Mammary epithelial cell (primary cell): ENCODE measurements around the gene MACROH2A1.

Source experiments
- EZH2 ChIP-seq: IDR thresholded peaks from 2 replicates; pipeline ENCODE4 v1.6.1; 2012; ENCODE audit warnings: low read length, inconsistent platforms, borderline replicate concordance
- TF ChIP-seq, protein P1 (sequence below), 2 donors: IDR thresholded peaks in 1 of 2; conservative IDR thresholded peaks in 1 of 2; 2 replicates each; pipeline ENCODE4 v1.5.1; 2011 to 2012; ENCODE audit warnings: inconsistent platforms in 2 of 2, low read length in 2 of 2, mild to moderate bottlenecking in 2 of 2, control low read depth in 1 of 2, low read depth in 1 of 2; ENCODE audit not compliant: insufficient read depth in 1 of 2; ENCODE audit errors: extremely low read depth in 1 of 2

DNA sequence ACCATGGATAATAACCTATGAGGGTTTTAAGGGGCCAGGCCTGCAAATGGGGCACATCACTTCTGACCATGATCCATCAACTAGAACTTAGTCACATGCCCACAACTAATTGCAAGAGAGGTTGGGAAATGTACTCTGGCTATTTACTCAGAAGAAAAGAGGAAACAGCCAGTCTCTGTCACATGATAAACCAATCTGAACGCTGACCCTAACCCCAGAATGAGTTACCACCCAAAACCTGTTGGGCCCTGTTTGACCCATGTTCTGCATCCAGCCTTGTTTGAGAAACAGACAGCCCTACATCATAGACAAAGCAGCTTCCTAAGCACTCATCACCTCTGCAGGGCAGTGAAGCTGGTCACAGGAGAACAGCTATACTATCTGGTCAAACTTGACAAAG is 5.8 kb downstream of the MACROH2A1 start:
- TF ChIP-seq, protein P1, sequence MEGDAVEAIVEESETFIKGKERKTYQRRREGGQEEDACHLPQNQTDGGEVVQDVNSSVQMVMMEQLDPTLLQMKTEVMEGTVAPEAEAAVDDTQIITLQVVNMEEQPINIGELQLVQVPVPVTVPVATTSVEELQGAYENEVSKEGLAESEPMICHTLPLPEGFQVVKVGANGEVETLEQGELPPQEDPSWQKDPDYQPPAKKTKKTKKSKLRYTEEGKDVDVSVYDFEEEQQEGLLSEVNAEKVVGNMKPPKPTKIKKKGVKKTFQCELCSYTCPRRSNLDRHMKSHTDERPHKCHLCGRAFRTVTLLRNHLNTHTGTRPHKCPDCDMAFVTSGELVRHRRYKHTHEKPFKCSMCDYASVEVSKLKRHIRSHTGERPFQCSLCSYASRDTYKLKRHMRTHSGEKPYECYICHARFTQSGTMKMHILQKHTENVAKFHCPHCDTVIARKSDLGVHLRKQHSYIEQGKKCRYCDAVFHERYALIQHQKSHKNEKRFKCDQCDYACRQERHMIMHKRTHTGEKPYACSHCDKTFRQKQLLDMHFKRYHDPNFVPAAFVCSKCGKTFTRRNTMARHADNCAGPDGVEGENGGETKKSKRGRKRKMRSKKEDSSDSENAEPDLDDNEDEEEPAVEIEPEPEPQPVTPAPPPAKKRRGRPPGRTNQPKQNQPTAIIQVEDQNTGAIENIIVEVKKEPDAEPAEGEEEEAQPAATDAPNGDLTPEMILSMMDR (conservative IDR thresholded peaks at IDR 0.05 in 1 of 2, IDR thresholded peaks at IDR 0.05 in 1 of 2; ENCODE audit: extremely low read depth in 1 of 2, insufficient read depth in 1 of 2, low read depth in 1 of 2, low read length in 2 of 2) = no peak
- no peak for TF ChIP-seq EZH2
